Neural cell (in vitro differentiated cells): Measurements from ENCODE around the gene WNK2.

Source experiments
- EP300 ChIP-seq: fragments of 450-650 bp; conservative IDR thresholded peaks from 2 replicates; pipeline ENCODE4 v1.6.1; 2014; ENCODE audit warnings: antibody characterized with exemption, mild to moderate bottlenecking, moderate library complexity; ENCODE audit not compliant: poor library complexity, severe bottlenecking
- EZH2 ChIP-seq: fragments of 200-600, 300-800 bp; shearing (Covaris generic), sonication (generic); IDR thresholded peaks from 2 replicates; pipeline ENCODE4 v1.6.1; 2014; ENCODE audit warnings: antibody characterized with exemption, low read length, borderline replicate concordance, mild to moderate bottlenecking; ENCODE audit not compliant: insufficient read depth, poor library complexity, severe bottlenecking
- POLR2AphosphoS5 ChIP-seq: IDR thresholded peaks from 2 replicates; pipeline ENCODE4 v1.6.1; 2012
- RAD21 ChIP-seq: fragments of 450-650 bp; conservative IDR thresholded peaks from 2 replicates; pipeline ENCODE4 v1.6.1; 2014; ENCODE audit warnings: antibody characterized with exemption, mild to moderate bottlenecking, moderate library complexity
- SMC3 ChIP-seq: fragments of 450-650 bp; conservative IDR thresholded peaks from 2 replicates; pipeline ENCODE4 v1.6.1; 2014; ENCODE audit warnings: antibody characterized with exemption, mild to moderate bottlenecking, moderate library complexity; ENCODE audit not compliant: poor library complexity
- TF ChIP-seq, protein P1 (sequence below): fragments of 450-650 bp; IDR thresholded peaks from 2 replicates; pipeline ENCODE4 v1.5.1; 2014; ENCODE audit warnings: antibody characterized with exemption, mild to moderate bottlenecking, moderate library complexity; ENCODE audit not compliant: poor library complexity, severe bottlenecking
- TF ChIP-seq, protein P2 (sequence below): IDR thresholded peaks from 2 replicates; pipeline ENCODE4 v1.6.1; 2012; ENCODE audit warnings: borderline replicate concordance

DNA sequence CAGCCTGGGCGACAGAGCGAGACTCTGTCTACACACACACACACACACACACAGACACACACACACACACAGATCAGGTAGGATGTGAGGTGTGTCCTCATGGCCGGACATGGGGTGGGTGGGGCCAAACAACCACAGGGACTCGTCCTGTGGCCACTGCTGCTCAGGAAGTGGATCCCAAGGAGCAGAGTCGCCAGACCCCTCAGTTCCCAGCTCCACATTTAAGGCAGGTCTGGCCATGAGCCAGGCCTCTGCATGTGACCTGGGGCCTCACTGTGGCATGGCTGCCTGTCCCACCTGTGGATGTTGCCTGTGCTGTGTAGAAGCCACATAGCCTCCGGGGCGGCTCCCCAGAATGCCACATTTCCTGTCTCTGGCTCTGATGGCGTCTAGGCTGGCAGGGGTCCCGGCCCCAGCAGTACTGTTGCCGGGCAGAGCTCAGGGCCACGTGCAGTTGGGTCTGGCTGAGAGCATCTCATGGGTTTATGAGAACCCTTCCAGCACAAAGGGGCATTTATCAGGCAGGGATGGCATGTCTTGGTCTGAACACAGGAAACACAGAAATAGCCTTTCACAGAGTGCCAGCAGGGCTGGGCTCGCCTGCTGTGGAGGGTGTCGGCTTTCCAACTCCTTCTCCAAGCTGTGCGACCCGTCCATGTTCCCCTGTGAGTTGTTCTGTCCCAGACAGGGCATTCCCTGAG, 40.0 kb upstream of the WNK2 start:
- TF ChIP-seq POLR2AphosphoS5 (no peak), RAD21 (no peak), EP300 (no peak), EZH2 (no peak), SMC3 (no peak)
- TF ChIP-seq, protein P1, sequence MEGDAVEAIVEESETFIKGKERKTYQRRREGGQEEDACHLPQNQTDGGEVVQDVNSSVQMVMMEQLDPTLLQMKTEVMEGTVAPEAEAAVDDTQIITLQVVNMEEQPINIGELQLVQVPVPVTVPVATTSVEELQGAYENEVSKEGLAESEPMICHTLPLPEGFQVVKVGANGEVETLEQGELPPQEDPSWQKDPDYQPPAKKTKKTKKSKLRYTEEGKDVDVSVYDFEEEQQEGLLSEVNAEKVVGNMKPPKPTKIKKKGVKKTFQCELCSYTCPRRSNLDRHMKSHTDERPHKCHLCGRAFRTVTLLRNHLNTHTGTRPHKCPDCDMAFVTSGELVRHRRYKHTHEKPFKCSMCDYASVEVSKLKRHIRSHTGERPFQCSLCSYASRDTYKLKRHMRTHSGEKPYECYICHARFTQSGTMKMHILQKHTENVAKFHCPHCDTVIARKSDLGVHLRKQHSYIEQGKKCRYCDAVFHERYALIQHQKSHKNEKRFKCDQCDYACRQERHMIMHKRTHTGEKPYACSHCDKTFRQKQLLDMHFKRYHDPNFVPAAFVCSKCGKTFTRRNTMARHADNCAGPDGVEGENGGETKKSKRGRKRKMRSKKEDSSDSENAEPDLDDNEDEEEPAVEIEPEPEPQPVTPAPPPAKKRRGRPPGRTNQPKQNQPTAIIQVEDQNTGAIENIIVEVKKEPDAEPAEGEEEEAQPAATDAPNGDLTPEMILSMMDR = no peak
- TF ChIP-seq, protein P2, sequence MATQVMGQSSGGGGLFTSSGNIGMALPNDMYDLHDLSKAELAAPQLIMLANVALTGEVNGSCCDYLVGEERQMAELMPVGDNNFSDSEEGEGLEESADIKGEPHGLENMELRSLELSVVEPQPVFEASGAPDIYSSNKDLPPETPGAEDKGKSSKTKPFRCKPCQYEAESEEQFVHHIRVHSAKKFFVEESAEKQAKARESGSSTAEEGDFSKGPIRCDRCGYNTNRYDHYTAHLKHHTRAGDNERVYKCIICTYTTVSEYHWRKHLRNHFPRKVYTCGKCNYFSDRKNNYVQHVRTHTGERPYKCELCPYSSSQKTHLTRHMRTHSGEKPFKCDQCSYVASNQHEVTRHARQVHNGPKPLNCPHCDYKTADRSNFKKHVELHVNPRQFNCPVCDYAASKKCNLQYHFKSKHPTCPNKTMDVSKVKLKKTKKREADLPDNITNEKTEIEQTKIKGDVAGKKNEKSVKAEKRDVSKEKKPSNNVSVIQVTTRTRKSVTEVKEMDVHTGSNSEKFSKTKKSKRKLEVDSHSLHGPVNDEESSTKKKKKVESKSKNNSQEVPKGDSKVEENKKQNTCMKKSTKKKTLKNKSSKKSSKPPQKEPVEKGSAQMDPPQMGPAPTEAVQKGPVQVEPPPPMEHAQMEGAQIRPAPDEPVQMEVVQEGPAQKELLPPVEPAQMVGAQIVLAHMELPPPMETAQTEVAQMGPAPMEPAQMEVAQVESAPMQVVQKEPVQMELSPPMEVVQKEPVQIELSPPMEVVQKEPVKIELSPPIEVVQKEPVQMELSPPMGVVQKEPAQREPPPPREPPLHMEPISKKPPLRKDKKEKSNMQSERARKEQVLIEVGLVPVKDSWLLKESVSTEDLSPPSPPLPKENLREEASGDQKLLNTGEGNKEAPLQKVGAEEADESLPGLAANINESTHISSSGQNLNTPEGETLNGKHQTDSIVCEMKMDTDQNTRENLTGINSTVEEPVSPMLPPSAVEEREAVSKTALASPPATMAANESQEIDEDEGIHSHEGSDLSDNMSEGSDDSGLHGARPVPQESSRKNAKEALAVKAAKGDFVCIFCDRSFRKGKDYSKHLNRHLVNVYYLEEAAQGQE = no peak
